ENCODE measurements around the gene TCF7.

- TF ChIP-seq CTCF (conservative IDR thresholded peaks at IDR 0.05): no peak
- TF ChIP-seq ZFX (IDR thresholded peaks at IDR 0.05): no peak
Observed at GRCh38 chr5:134119720-134120119, 5.2 kb downstream of the TCF7 start.

Measured in C4-2B (cell line).